ENCODE measurements around the gene GPR35. TPM values are rescaled to one million over a fixed set of nuclear protein-coding genes. Genes with fewer than 3 reads are reported as not detected.
"Not testable (repeated sequence)": the region's sequence is repeated elsewhere in the genome, so short reads cannot be mapped to it uniquely, and the experiment has no call there.

The GPR35 gene
- total RNA-seq, 1 experiment from 2014 or later, result not detected

- DNase-seq (ENCODE audit: low read depth, low spot score), result no peak
- in situ Hi-C loops (cut with HindIII; ENCODE audit: low pct_unique_long_range_greater_than_20kb, low sequenced_read_pairs), result no loop called here
These were observed 18.0 kb downstream of the GPR35 start for GRCh38 chr2:240643093-240643810.

GRCh38 chr2:240643811-240644150, 18.5 kb downstream of the GPR35 start:
- DNase-seq (ENCODE audit: low read depth, low spot score), result no peak
- in situ Hi-C loops (cut with HindIII; ENCODE audit: low pct_unique_long_range_greater_than_20kb, low sequenced_read_pairs), result no loop called here

- in situ Hi-C loops (cut with HindIII; ENCODE audit: low pct_unique_long_range_greater_than_20kb, low sequenced_read_pairs), result no loop called here
- DNase-seq (ENCODE audit: low read depth, low spot score), result no peak
These were observed 18.9 kb downstream of the GPR35 start for GRCh38 chr2:240644171-240644651.

DNA sequence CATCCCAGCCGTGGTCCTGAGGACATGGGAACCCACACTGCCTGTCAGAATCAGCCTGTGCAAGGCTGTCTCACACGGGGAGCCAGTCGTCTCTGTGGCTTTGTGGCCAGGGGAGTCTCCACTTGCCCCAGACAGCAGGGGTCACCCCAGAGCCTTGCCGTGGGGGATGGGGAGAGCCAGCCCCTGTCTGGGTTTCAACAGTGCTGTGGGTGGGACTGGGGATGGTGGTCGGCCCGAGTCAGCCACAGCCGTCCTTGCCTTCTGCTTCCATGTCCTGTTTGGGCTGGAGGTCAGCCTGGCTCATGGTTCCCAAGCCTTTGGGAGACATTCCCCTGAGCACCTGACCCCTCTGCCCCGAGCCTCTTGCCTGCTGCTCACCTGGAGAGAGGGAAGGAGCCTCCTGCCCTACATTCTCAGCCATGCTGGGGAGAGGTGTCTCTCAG, 19.6 kb downstream of the GPR35 start:
- in situ Hi-C loops (cut with HindIII; ENCODE audit: low pct_unique_long_range_greater_than_20kb, low sequenced_read_pairs), result no loop called here
- no peak for DNase-seq (ENCODE audit: low read depth, low spot score)

GRCh38 chr2:240645346-240645745, 20.1 kb downstream of the GPR35 start:
- no peak for DNase-seq (ENCODE audit: low read depth, low spot score)
- in situ Hi-C loops (cut with HindIII; ENCODE audit: low pct_unique_long_range_greater_than_20kb, low sequenced_read_pairs), result no loop called here

DNA sequence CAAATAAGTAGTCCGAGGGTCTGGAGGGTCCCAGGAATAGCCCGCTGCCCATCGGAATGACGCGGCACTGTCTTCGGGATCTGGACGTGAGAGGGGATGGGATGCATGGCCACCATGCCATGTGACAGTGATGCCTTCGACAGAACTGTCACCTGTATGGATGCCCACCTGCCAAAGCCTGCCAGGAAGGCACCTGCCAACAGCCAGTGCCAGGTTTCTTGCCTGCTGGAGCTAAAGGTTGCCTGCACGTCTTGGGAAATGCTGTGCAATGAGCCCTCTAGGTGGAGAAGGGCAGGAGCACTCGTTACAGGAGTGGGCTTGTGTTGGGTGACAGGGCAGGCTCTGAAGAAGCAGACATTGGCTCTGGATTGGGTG, 20.5 kb downstream of the GPR35 start:
- no peak for DNase-seq (ENCODE audit: low read depth, low spot score)
- in situ Hi-C loops (cut with HindIII; ENCODE audit: low pct_unique_long_range_greater_than_20kb, low sequenced_read_pairs), result no loop called here

- in situ Hi-C loops (cut with HindIII; ENCODE audit: low pct_unique_long_range_greater_than_20kb, low sequenced_read_pairs), result no loop called here
- no peak for DNase-seq (ENCODE audit: low read depth, low spot score)
These were observed 21.1 kb downstream of the GPR35 start for GRCh38 chr2:240646176-240646899.

DNA sequence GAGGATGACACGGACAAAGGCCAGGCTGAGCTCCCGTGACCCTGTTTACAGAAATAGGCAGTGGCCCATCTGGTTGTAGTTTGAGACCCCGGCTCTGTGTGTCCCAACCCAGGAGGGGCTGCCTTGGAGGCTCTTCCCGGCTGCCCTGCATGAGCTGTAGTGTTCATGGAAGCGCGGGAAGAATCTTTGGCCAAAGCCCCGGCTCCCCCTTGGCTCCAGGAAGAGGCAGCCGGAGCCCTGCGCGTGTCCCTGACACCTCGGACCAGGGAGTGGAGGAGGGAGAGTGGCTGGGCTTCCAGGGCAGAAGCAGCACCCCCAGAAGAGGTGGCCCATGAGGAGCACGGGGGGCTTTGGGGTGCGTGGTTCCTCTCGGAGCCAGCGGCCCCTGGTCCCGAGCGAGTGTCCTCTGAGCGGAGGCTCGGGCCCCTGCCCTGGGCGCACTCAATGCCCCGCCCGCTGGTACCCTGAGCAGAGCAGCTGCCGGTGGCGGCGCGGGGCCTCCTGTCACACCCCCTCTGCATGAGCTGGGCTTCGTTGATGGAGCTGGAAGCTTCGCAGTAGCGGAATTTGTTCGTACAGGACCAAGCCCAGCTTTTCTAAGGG, 21.7 kb downstream of the GPR35 start:
- DNase-seq (ENCODE audit: low read depth, low spot score), result no peak
- in situ Hi-C loops (cut with HindIII; ENCODE audit: low pct_unique_long_range_greater_than_20kb, low sequenced_read_pairs), result no loop called here

GRCh38 chr2:240647503-240648154, 22.3 kb downstream of the GPR35 start:
- in situ Hi-C loops (cut with HindIII; ENCODE audit: low pct_unique_long_range_greater_than_20kb, low sequenced_read_pairs), result no loop called here
- no peak for DNase-seq (ENCODE audit: low read depth, low spot score)

DNA sequence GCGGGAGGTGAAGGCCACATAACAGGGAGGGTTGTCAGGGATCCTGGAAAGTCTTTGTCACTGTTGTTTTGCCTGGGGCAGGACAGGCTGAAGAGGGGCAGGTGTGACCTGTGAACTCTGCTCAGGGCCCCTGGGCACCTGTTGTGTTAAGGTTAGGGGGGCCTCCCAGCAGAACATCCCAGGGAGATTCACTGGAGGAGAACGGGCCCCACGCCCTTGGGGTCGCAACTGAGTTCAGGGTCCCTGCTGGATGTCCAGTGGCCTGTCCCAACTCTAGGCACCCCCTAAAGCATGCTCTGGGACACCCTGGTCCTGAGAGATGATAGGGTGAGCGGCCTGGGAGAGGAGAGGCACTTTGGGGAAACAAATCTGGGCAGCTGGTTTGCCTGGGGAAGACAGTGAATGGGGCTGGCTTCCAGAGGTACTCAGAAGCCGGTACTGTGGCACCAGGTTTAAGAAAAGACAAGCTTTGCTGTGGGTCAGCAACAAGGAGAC, 22.9 kb downstream of the GPR35 start:
- in situ Hi-C loops (cut with HindIII; ENCODE audit: low pct_unique_long_range_greater_than_20kb, low sequenced_read_pairs), result no loop called here
- no peak for DNase-seq (ENCODE audit: low read depth, low spot score)

GRCh38 chr2:240648650-240649275, 23.5 kb downstream of the GPR35 start:
- in situ Hi-C loops (cut with HindIII; ENCODE audit: low pct_unique_long_range_greater_than_20kb, low sequenced_read_pairs), result no loop called here
- DNase-seq (ENCODE audit: low read depth, low spot score), result no peak

GRCh38 chr2:240649331-240649730, 24.1 kb downstream of the GPR35 start:
- in situ Hi-C loops (cut with HindIII; ENCODE audit: low pct_unique_long_range_greater_than_20kb, low sequenced_read_pairs), result no loop called here

GRCh38 chr2:240650254-240650965, 25.1 kb downstream of the GPR35 start:
- in situ Hi-C loops (cut with HindIII; ENCODE audit: low pct_unique_long_range_greater_than_20kb, low sequenced_read_pairs), result no loop called here
- DNase-seq (ENCODE audit: low read depth, low spot score), result no peak

More at GRCh38 chr2:240649331-240649730, 24.1 kb downstream of the GPR35 start:
- DNase-seq (ENCODE audit: low read depth, low spot score), result no peak

- in situ Hi-C loops (cut with HindIII; ENCODE audit: low pct_unique_long_range_greater_than_20kb, low sequenced_read_pairs), result no loop called here
- no peak for DNase-seq (ENCODE audit: low read depth, low spot score)
These were observed 25.9 kb downstream of the GPR35 start for GRCh38 chr2:240651185-240651584.

- DNase-seq (ENCODE audit: low read depth, low spot score), result no peak
- in situ Hi-C loops (cut with HindIII; ENCODE audit: low pct_unique_long_range_greater_than_20kb, low sequenced_read_pairs), result no loop called here
These were observed 30.9 kb downstream of the GPR35 start for GRCh38 chr2:240655931-240656886.

GRCh38 chr2:240659883-240660282, 34.6 kb downstream of the GPR35 start:
- in situ Hi-C loops (cut with HindIII; ENCODE audit: low pct_unique_long_range_greater_than_20kb, low sequenced_read_pairs); DNase-seq (ENCODE audit: low read depth, low spot score): not testable (repeated sequence)
